ENCODE data around the gene PROK1.

The PROK1 gene

DNA sequence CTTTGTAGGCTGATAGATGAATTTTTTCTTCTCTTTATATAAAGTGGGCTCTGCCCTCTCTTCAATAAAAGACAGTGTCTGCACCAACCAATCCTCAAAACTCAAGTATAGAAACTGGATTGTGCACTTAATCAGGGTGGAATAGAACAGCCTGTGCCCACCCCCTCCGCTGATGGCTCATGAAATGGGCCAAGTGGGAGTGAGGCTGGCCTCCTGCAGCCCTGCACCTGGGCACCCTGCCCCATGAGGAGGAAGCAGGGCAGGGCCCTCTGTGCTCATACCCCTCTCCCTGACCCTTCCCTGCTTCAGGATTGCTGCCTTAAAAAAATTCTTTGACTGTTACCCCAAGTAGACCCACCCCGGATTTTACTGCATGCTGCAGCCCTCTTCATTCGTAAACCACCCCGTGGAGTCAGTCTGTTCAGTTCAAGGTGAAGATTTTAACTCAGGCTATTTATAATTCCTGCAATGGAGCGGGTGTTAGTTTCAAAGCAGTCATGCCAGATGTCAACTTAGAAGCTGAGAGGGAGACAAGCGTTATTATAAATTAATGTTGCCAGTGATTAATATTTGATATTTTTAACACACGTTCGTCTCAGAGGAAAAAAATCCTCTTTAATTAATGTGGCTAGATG is 15.8 kb downstream of the PROK1 start:
- DNase-seq: no peak

DNA sequence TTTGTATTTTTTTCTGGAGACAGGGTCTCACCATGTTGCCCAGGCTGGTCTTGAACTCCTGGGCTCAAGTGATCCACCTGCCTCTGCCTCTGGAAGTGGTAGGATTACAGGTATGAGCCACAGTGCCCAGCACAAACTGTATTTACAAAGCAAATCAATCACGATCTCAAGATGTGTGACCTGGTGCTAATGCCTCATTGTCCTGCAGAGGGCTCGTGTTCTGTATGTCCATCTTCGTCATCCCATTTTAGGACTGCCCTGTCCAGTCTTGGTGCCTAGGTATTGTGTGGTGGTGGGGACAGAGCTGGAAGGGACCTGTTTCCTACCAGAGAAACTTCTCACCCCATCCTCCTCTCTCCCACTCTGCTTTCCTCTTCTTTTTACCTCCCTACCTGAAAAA is 20.2 kb downstream of the PROK1 start:
- DNase-seq: no peak

DNA sequence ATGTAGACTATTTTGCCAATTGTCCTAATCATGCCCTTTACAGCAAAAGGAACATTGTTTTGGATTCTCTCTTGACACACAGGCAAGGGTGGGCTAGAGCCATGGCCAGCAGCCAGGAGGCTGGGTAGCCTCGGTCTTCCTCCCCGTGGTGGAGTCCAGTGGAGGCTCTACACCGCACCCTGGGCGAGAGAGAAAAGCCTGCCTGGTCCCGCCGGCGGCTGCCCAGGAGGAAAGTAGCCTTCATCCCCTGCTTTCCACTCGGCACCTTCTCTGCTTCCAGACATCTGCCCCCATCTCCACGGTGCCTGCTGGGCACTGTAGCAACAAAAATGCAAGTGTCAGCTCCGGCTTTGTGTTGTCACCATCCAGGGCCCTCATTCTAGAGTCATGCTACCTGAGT is 21.6 kb downstream of the PROK1 start:
- no peak for DNase-seq

DNA sequence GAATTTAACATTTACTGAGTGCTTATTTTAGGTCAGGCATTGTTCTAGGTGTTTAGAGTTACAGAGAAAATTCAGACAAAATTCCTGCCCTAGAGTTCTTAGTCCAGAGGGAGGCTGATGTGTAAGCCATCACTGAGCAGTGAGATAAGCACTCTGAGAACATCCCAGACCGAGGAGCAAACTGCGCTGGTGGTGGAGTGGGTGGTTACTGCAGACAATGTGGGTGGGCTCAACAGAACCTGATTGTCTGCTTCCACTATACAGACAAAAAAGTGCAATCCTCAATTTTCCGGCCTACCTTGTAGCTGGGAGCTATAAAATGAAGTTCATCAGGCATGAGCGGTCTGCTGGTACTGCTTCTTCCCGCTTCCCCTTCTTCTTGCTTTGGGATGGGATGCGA is 23.5 kb downstream of the PROK1 start:
- DNase-seq: no peak

DNA sequence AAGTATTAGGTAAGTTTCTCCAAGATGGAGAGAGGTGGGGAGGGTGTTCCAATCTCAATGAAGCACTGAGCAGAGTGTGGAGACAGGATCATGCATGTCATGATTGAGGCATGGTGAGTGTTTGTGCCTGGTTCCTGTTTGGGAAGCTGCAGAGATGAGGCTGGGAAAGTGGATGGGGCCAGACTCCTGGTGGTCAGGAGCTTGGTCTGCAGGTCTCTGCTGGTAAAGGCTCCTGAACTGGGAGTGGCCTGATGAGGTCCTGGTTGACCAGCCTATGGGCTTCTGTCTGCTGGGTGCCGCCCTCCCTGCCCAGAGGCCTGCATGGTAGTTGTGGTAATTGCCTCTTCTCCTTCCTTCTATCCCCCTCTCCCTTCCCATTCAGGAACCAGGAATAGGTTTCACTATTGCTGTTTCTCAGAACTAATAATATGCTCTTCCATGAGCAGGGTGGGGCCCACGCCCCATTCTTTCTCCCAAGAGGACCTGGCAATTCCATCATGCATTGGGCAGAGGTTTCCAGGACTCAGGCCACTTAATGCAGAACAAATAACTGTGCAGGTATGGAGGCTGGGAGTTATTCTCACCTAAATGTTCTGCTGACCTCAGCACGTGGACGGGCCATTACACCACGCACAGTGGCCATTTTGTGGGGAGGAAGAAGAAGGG is 24.5 kb downstream of the PROK1 start:
- no peak for DNase-seq

DNA sequence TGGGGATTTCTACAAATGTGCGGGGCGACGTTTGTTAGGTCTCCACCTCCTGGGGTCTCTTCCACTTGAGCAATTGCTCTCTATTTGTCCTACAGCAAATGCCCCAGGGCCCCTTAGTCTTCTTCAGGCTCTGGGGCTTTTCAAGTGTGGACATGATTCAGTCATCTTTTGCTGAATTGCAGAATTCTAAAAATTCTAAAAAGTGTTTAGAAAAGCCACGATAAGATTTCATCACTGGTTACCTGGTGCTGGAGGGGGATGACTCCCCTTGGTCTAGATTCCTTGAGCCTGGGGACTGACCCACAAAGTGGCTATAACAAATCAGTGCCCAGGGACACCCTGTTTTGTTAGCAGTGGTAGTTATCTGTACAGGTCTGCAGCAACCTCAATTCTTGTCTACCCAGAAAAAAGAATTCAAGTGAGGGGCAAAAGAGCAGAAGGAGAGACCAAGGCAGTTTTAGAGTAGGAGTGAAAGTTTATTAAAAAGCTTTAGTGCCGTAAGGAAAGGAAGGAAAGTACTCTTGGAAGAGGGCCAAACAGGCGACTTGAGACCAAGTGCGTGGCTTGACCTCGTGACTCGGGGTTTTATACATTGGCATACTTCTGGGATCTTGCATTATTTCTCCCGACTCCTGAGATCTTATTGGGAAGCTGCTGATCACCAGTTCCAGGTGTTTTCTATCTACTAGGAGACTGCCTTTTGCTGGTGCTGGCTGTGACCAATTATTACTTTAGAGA is 25.2 kb downstream of the PROK1 start:
- no peak for DNase-seq

DNA sequence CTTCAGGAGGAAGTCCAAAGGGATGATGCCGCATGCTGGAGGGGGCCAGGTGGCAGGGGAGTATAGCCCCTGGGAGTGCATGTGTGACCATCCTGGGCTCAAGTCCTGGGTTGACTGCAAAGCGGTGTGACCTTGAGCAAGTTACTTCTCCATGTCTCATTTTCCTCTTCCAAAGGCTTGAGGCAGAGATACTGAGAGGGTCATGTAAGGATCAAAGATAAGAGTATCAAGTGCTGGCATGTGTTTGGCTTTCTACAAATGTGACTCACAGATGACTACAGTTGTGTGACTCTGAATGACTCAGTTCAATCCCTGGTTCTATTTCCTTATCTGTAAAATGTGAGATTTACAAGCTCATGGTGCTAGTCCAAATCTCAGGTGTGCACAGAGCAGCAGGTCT is 26.1 kb downstream of the PROK1 start:
- DNase-seq: no peak

DNA sequence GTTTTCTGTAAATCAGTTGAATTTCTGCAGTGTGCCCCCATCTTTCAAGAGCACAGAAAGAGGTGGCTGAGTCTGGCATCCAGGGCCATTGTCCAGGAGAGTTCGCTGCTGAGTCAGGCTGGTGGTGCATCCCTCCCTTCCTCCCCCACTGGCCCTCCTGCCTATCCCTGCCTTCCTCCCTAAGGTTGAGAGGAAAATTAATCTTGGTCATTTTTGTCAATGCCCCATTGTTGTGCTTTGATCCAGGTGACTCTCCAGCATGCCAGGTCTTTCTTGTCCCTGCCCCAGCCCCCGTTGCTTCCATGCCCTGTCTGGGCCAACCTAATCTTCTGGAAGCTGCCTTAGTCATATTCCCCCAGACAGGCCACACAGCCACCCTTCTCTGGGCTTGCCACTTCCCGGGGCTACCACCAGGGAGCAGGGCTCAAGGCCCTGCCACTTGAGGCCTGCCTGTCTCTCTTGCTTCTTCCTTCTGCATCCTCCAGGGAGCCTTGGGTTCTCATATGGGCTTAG is 26.6 kb downstream of the PROK1 start:
- DNase-seq: no peak

DNA sequence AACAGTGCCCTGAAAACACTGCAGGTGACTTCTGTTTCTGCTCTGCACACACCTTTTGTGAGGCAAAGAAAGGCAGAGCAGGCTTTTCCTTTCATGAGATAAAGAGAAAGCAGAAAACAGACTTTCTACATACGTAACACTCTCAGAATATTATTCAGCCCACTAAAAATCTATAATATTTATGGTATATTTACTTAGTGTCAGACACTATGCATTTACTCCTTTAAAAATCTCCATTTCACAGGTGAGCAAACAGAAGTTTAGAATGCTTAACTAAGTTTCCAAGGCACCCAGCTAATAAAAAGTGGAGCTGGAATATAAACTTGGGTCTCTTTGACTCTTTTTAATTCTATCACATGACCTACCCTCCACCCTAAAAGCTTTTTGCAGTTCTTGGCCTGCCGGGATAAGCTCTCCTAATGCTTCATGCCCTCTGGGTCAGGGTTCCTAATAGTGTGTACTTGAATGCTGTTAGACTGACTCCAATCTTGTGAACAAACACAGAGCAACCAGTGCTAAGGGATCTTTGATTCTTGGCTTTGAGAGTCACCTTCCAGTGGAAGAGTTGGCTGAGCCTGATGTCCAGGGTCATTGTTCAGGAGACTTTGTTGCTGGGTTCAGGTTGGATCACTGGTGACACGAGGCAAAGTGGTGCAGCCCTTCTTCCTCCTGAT is 27.2 kb downstream of the PROK1 start:
- DNase-seq: no peak

DNA sequence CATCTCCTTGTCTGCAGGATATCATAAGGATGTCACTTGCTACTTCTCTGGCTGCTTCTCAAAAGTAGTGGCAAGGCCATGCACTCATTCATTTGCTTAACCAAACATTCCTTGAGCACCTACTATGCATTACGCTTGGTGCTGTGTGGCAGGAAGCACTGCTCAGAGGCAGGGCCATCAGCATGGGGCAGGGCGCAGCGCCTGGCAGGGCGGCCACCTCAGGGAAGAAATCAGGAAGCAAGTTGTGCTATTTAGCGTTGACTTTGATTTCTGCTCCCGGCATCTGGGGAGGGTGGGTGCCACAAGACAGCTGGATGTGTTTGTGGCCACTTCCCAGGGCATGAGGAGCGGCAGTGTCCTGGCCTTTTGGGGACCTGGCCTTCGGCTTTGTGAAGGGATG is 27.9 kb downstream of the PROK1 start:
- no peak for DNase-seq

DNA sequence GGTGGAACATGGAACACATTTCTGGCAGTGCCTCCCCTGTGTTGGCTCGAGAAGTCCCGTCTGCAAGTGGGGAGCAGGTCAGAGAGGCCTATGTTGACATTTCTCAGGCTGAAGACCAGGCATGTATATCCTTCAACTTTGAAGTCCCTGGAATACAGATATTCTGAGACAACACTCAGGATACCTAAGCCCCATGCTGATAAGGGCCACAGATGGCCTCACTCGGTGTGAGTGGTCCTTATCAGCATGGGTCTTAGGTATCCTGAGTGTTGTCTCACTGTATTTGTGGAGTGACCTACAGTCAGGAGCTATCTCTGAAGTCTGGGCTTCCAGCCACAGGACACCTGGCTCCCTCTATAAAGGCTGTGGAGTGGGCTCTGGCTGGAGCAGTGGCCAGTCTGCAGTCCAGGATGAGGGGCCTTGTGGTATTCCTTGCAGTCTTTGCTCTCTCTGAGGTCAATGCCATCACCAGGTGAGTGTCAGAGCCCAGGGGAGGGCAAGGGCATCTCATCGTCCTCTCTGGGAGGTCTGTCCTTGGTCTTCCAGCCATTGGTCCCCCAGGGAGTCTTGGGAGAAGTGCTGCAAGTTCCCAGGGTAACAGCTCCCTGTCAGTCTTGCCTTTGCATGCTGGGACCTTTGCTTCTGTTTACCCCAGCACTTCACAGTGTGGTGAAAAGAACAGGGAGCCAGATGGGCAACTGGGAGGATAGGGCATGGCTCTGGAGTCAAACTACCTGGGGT is 29.6 kb downstream of the PROK1 start:
- no peak for DNase-seq

DNA sequence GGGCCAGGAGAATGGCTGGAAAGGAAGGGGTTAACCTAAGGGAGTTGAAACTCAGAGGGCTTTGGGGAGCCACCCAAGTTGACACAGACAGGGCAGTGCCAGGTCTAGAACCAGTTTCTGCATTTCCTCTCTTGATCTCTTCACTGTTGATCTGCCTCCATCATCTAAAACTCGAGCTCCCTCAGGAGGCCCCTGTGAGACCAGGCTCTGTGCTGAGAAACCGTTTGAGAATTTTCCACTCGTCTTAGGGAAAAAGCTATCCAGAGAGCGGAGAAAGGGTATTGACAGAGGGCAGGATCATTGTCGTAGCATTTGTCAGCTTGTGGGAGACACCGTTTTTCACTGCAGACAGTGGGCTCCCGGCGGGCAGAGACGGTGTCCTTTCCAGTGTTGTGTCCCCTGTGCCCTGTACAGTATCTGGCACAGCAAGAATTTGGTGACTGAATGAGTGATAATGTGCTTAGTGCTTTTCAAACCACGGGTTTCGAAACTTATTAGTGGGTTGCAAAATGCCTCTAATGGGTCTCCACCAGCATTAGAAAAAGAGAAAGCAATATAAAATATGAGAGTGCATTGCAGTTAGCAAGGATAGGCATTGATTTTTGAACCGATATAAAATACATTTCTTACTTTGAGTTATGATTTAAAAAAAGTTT is 31.1 kb downstream of the PROK1 start:
- no peak for DNase-seq

DNA sequence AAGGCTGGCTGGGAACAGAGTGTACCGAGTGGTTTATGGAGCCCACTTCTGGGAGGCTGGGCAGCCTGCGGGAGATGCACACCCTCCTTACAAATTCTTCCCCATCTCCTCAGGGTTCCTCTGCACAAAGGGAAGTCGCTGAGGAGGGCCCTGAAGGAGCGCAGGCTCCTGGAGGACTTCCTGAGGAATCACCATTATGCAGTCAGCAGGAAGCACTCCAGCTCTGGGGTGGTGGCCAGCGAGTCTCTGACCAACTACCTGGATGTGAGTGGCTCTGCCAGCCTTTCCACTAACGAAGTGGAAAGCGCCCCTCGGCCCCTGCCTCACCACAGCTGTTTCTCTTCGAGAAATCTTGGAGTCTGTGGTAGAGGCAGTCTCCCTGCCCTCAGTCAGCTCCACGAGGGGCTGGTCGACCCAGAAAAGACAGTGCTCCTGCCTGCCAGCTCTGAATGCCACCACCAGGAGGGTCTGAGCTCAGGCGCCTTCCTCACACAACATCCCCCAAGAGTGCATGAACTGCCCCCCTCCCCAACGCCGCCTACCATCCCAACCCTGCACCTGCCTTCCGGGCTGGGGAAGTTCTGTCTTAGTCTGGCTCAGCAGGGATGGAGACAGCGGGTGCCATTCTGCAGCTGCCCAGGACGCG is 31.8 kb downstream of the PROK1 start:
- no peak for DNase-seq

DNA sequence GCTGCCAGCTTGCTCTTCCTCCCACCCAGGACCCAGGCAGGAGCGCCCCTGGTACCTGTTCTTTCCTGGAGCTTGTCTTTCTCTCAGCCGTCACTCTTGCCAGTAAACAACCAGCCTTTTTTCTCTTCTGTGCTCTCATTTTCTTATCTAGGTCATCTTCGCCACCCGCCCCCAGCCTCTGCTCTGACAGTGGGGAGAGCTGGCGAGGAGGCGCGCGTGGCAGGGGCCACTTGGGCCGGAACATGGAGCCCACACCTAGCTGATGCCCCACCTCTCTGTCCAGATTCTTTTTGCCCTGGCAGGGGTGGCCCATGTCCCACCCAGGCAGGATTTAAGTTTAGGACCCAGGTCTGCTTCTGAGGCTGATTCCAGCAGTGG is 32.3 kb downstream of the PROK1 start:
- no peak for DNase-seq

DNA sequence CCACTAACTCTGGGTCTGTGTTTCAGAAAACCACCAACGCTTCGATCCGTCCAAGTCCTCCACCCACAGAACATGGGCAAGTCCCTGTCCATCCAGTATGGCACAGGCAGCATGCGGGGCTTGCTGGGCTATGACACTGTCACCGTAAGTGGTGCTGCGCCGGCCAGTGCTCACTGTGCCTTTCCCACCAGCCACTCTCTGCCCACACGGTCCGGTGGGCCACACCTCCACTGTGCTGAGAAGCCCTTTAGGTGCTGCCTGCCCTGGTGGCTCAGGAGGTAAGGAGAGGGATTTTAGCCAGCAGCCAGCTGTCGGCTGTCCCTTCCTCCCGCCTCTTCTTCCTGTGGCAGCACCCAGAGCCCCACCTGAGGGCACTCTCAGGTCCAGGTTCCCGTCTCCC is 33.9 kb downstream of the PROK1 start:
- DNase-seq: no peak

DNA sequence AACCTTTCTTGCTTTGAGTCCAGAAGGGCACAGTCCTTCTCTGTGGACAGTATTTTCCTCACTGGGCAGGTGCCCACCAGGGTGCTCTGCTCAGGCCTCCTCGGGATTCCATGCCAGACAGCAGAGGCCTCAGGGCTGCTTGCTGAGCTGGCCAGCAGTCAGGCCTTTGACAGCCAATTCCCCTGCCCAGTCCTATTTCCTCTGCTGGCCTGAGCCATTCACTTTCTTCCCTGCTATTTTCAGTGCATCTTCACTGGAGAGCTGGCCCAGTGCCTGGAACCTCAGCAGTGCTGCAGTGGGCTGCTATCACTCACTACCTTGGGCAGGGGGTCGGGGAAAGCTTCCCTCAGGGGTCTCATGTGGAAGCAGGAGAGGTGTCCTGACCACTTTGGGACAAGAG is 34.8 kb downstream of the PROK1 start:
- DNase-seq: no peak

DNA sequence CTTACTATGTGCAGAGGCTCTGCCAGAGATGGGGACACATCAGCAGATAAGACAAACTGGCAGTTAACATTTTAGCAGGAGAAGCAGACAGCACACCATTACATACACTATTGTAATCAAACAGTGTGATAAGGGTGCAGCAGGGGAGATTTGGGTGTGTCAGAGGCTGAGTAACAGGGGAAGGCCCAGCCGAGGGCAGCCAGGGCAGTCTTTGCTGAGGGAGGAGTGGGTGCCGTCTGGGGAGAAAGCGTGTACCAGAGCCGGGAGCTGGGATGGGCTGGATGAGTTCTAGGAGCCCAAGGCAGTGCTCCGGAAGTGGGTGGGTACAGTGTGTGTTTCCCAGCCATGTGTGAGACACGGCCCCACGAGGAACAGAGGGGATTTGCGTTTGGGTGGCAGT is 36.8 kb downstream of the PROK1 start:
- no peak for DNase-seq

DNA sequence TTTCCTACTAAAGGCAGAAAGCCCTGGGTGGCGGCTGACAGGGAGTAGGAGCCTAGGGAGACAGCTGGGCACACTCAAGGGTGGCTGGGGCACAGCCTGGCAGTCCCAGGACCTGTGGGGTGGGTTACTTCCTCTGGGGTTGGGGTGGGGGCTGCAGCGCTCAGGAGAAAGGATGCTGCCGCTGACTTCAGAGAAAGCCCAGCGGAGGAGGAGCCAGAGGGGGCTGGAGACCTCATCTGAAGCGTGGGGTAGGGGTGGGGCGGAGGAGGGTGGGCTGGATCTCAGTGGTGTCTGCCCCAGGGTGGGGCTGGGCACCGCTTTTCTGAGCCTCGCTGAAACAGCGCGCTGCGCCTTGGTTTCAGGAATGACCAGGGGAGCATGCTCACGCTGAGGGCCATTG is 37.2 kb downstream of the PROK1 start:
- DNase-seq: no peak

DNA sequence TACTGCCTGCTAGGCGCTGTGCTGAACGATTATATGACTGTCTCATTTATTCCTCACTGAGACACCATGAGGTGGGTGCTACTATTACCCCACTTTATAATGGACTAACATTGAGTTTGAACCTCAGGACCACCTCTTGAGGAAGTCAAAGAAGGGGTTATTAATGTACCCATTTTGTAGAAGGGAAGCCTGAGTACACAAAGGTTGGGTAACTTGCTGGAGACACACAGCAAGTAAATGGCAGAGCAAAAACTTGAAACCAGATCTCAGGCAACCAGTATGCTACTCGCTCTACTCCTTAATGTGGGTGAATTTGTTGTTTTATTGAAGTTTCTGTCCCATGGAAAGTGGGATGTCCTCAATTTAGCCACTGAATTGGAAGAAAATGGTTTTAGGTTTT is 37.9 kb downstream of the PROK1 start:
- DNase-seq: no peak

DNA sequence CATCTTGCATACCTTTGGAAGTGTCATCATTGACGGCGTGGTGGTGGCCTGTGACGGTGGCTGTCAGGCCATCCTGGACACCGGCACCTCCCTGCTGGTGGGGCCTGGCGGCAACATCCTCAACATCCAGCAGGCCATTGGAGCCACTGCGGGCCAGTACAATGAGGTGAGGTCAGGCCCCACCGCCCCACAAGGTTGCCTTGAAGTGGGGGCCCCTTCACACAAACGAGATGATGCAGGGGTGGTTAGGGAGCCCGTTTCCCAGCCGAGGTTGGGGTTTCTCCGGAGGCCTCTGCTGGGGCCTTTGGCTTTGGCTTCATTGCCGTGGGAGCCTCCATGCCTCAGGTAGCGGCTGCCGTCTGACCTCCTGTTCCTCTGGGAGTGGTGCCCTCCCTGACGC is 38.5 kb downstream of the PROK1 start:
- DNase-seq: no peak

DNA sequence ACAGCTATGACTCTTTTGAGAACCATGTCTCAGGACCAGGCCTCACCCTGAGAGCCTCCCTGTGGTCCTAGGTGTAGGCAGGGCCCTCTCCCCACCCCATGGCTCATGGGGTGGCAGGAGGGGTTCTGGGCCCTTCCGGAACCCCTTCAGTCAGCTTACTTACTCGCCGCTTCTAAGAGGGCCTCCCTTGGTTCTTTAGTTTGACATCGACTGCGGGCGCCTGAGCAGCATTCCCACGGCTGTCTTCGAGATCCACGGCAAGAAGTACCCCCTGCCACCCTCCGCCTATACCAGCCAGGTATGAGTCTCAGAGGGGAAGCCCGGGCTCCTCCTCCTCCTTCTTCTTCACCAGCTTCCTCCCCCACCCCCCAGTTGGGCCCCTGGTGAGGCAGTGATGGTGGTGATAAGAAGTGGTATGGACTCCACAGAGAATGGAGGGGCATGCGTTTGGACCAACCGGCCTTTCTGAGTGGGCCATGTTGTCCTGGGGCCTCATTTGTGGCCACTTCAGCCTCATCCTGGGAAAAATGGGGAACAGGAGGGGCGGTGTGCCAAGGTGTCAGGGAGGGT is 39.1 kb downstream of the PROK1 start:
- DNase-seq: no peak
